H1 (cell line): ENCODE data around the gene GIMAP2. TPM values are rescaled to one million over a fixed set of nuclear protein-coding genes. Genes with fewer than 3 reads are reported as not detected.

Experiments
- polyA plus RNA-seq, 7 experiments: library from polyadenylated mRNA; depleted of rRNA in 3 of 7; stranded (reverse) in 5 of 7; unstranded in 2 of 7; fragments of >200 nt in 5 of 7; fragments of 200-250 nt in 2 of 7; gene quantifications; 1 replicate in 5 of 7; 2 replicates in 1 of 7; 4 replicates in 1 of 7; pipeline versions ENCODE4 v1.2.1 to v1.2.3, GENCODE V29; 2011 to 2013; ENCODE audit warnings: missing spikeins in 2 of 7, mixed read lengths in 2 of 7
- total RNA-seq: library from RNA; stranded (reverse); fragmentation: NEBNext Ultra II Directional; extraction: Animal tissue kit (Norgen Biotek cat#: 25700); gene quantifications from 2 replicates; pipeline ENCODE4 v1.2.1, GENCODE V29; 2021

GIMAP2 gene
- total and polyA plus RNA-seq, 2 of the 8 experiments (the other 6 are each of a cell fraction or from before 2014, with no cell fraction given) = not detected

Other genes with a start within 250 kb of the GIMAP2 start
- gene GIMAP8, start 235.1 kb upstream of the GIMAP2 start, total RNA-seq = not detected in 2 replicates
- not detected in 2 replicates for gene GIMAP8, start 235.1 kb upstream of the GIMAP2 start, polyA plus RNA-seq (2011; rRNA removed)
- gene GIMAP7, start 170.8 kb upstream of the GIMAP2 start, total RNA-seq = not detected in 2 replicates
- not detected in 2 replicates for gene GIMAP7, start 170.8 kb upstream of the GIMAP2 start, polyA plus RNA-seq (2011; rRNA removed)
- gene GIMAP4, start 118.3 kb upstream of the GIMAP2 start, total RNA-seq = 0.22 TPM in 1 of 2 replicates, not detected in the other
- gene GIMAP4, start 118.3 kb upstream of the GIMAP2 start, polyA plus RNA-seq (2011; rRNA removed) = 0.20 TPM in 1 of 2 replicates, not detected in the other
- not detected in 2 replicates for gene GIMAP6, start 53.3 kb upstream of the GIMAP2 start, total RNA-seq
- not detected in 2 replicates for gene GIMAP6, start 53.3 kb upstream of the GIMAP2 start, polyA plus RNA-seq (2011; rRNA removed)
- not detected in 2 replicates for gene GIMAP1, start 30.9 kb downstream of the GIMAP2 start, total RNA-seq
- not detected in 2 replicates for gene GIMAP1, start 30.9 kb downstream of the GIMAP2 start, polyA plus RNA-seq (2011; rRNA removed)
- gene GIMAP5, start 51.7 kb downstream of the GIMAP2 start, total RNA-seq = not detected in 2 replicates
- not detected in 2 replicates for gene GIMAP5, start 51.7 kb downstream of the GIMAP2 start, polyA plus RNA-seq (2011; rRNA removed)
- gene TMEM176B, start 114.7 kb downstream of the GIMAP2 start, total RNA-seq = 1.2 TPM in 2 replicates
- 2.1 and 2.2 TPM in 2 replicates for gene TMEM176B, start 114.7 kb downstream of the GIMAP2 start, polyA plus RNA-seq (2011; rRNA removed)
- gene TMEM176A, start 115.1 kb downstream of the GIMAP2 start, total RNA-seq = 0.90 and 1.3 TPM in 2 replicates
- gene TMEM176A, start 115.1 kb downstream of the GIMAP2 start, polyA plus RNA-seq (2011; rRNA removed) = 0.71 and 1.5 TPM in 2 replicates
- gene AOC1, start 166.8 kb downstream of the GIMAP2 start, total RNA-seq = 0.15 and 0.48 TPM in 2 replicates
- gene AOC1, start 166.8 kb downstream of the GIMAP2 start, polyA plus RNA-seq (2011; rRNA removed) = 0.17 TPM in 2 replicates